ENCODE measurements around the gene AURKA. TPM values are rescaled to one million over a fixed set of nuclear protein-coding genes. Genes with fewer than 3 reads are reported as not detected.

The AURKA gene
- total RNA-seq, 1 donor from 2014 or later = 14.8 TPM

- H3K36me3 ChIP-seq (ENCODE audit: insufficient read depth, low read length) = no peaks in the 10 kb centered on the region
- H3K9me3 ChIP-seq (ENCODE audit: insufficient read depth, low read depth, low read length) = no peaks in the 10 kb centered on the region
- H3K4me2 ChIP-seq (ENCODE audit: low read length) = peak within 1 kb of the TSS; percentile 99
- Mint-ChIP-seq H3K4me1 (ENCODE audit: low read depth, unreplicated experiment) (peaks cover 21% of the 10 kb centered on the region), H3K27ac (ENCODE audit: unreplicated experiment) (peak within 1 kb of the TSS; percentile 69), H3K36me3 (ENCODE audit: low read depth, unreplicated experiment) (peaks cover 5% of the 10 kb centered on the region), H3K27me3 (ENCODE audit: low read depth, unreplicated experiment) (no peaks in the 10 kb centered on the region), H3K9me3 (ENCODE audit: unreplicated experiment) (no peaks in the 10 kb centered on the region), H3K4me3 (ENCODE audit: unreplicated experiment) (peak within 1 kb of the TSS; percentile 94)
- peaks cover 5% of the 10 kb centered on the region for H4K20me1 ChIP-seq (ENCODE audit: insufficient read depth, low read length)
- H3K27ac ChIP-seq (ENCODE audit: low read depth, low read length) = peak within 1 kb of the TSS; percentile 61
- FAIRE-seq = no peak
- peak within 1 kb of the TSS; percentile 85 for H2AFZ ChIP-seq (ENCODE audit: low read depth, low read length)
- H3K79me2 ChIP-seq (ENCODE audit: insufficient read depth, low read length) = peaks cover 39% of the 10 kb centered on the region
- TF ChIP-seq EZH2 (IDR thresholded peaks at IDR 0.05; ENCODE audit: insufficient read depth, low read length) = no peak
- TF ChIP-seq, protein P1, sequence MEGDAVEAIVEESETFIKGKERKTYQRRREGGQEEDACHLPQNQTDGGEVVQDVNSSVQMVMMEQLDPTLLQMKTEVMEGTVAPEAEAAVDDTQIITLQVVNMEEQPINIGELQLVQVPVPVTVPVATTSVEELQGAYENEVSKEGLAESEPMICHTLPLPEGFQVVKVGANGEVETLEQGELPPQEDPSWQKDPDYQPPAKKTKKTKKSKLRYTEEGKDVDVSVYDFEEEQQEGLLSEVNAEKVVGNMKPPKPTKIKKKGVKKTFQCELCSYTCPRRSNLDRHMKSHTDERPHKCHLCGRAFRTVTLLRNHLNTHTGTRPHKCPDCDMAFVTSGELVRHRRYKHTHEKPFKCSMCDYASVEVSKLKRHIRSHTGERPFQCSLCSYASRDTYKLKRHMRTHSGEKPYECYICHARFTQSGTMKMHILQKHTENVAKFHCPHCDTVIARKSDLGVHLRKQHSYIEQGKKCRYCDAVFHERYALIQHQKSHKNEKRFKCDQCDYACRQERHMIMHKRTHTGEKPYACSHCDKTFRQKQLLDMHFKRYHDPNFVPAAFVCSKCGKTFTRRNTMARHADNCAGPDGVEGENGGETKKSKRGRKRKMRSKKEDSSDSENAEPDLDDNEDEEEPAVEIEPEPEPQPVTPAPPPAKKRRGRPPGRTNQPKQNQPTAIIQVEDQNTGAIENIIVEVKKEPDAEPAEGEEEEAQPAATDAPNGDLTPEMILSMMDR (IDR thresholded peaks at IDR 0.05; ENCODE audit: insufficient read depth, low read depth, low read length) = no peak
- H3K9ac ChIP-seq (ENCODE audit: low read length) = peak within 1 kb of the TSS; percentile 90
- peak within 1 kb of the TSS; percentile 98 for H3K4me3 ChIP-seq (ENCODE audit: insufficient read depth, low read depth, low read length)
- DNase-seq (ENCODE audit: low read depth) = peak; percentile 74
- H3K4me1 ChIP-seq (ENCODE audit: insufficient read depth, low read length) = peaks cover 15% of the 10 kb centered on the region
- peaks cover 4% of the 10 kb centered on the region for H3K27me3 ChIP-seq (ENCODE audit: insufficient read depth, low read length)
Observed at GRCh38 chr20:56358600-56359211, 33.3 kb downstream of the AURKA start, which contains the start of gene FAM210B. Gene FAM210B, plus strand, starts transcription at chr20:56358974. Its CDS starts 32 bp downstream, at chr20:56359006.

DNA sequence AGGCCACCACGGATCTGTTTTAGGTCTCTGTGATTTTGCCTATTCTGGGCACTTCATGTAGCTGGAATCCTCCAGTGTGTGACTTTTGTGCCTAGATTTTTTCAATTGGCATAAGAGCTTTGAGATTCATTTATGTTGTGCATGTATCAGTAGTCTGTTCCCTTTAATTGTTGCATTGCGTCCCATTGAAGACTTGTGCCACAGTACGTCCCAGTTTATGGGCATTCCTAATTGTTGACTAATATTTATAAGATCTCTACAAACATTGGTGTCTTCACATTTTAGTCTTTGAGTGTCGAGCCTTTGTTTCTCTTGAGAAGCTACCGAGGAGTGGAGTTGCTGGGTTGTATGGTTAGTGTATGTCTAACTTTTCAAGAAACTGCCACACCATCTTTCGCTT lies 33.9 kb downstream of the AURKA start:
- TF ChIP-seq, protein P1 (IDR thresholded peaks at IDR 0.05; ENCODE audit: insufficient read depth, low read depth, low read length) = no peak
- no peak for TF ChIP-seq EZH2 (IDR thresholded peaks at IDR 0.05; ENCODE audit: insufficient read depth, low read length)
- H3K4me1 Mint-ChIP-seq (ENCODE audit: low read depth, unreplicated experiment) = peaks cover 17% of the 10 kb centered on the region
- FAIRE-seq = no peak

GRCh38 chr20:56353356-56353755 lies 38.7 kb downstream of the AURKA start:
- Histone ChIP-seq H4K20me1 (ENCODE audit: insufficient read depth, low read length) (no peaks in the 10 kb centered on the region), H3K4me1 (ENCODE audit: insufficient read depth, low read length) (peaks cover 2% of the 10 kb centered on the region), H3K9me3 (ENCODE audit: insufficient read depth, low read depth, low read length) (no peaks in the 10 kb centered on the region), H3K27ac (ENCODE audit: low read depth, low read length) (no peak overlapping the region), H3K27me3 (ENCODE audit: insufficient read depth, low read length) (peaks cover 4% of the 10 kb centered on the region), H2AFZ (ENCODE audit: low read depth, low read length) (no peak overlapping the region), H3K79me2 (ENCODE audit: insufficient read depth, low read length) (no peaks in the 10 kb centered on the region), H3K4me3 (ENCODE audit: insufficient read depth, low read depth, low read length) (no peak overlapping the region), H3K36me3 (ENCODE audit: insufficient read depth, low read length) (no peaks in the 10 kb centered on the region), H3K9ac (ENCODE audit: low read length) (no peak overlapping the region), H3K4me2 (ENCODE audit: low read length) (no peak overlapping the region)
- DNase-seq (ENCODE audit: low read depth) = no peak
- H3K27ac Mint-ChIP-seq (ENCODE audit: unreplicated experiment) = no peak overlapping the region
- H3K9me3 Mint-ChIP-seq (ENCODE audit: unreplicated experiment) = no peaks in the 10 kb centered on the region
- no peaks in the 10 kb centered on the region for H3K4me1 Mint-ChIP-seq (ENCODE audit: low read depth, unreplicated experiment)
- TF ChIP-seq, protein P1 (IDR thresholded peaks at IDR 0.05; ENCODE audit: insufficient read depth, low read depth, low read length) = no peak
- no peak for TF ChIP-seq EZH2 (IDR thresholded peaks at IDR 0.05; ENCODE audit: insufficient read depth, low read length)
- H3K36me3 Mint-ChIP-seq (ENCODE audit: low read depth, unreplicated experiment) = no peaks in the 10 kb centered on the region
- no peak for FAIRE-seq
- no peak overlapping the region for H3K4me3 Mint-ChIP-seq (ENCODE audit: unreplicated experiment)
- peaks cover 18% of the 10 kb centered on the region for H3K27me3 Mint-ChIP-seq (ENCODE audit: low read depth, unreplicated experiment)

More for the DNA sequence above, 33.9 kb downstream of the AURKA start:
- Histone ChIP-seq H3K27me3 (ENCODE audit: insufficient read depth, low read length) (peaks cover 4% of the 10 kb centered on the region), H3K4me1 (ENCODE audit: insufficient read depth, low read length) (peaks cover 15% of the 10 kb centered on the region), H3K4me3 (ENCODE audit: insufficient read depth, low read depth, low read length) (peak overlapping the region; percentile 47), H3K9me3 (ENCODE audit: insufficient read depth, low read depth, low read length) (no peaks in the 10 kb centered on the region), H3K27ac (ENCODE audit: low read depth, low read length) (no peak overlapping the region), H2AFZ (ENCODE audit: low read depth, low read length) (no peak overlapping the region), H3K79me2 (ENCODE audit: insufficient read depth, low read length) (peaks cover 33% of the 10 kb centered on the region), H3K36me3 (ENCODE audit: insufficient read depth, low read length) (no peaks in the 10 kb centered on the region), H4K20me1 (ENCODE audit: insufficient read depth, low read length) (no peaks in the 10 kb centered on the region), H3K9ac (ENCODE audit: low read length) (no peak overlapping the region), H3K4me2 (ENCODE audit: low read length) (peak overlapping the region; percentile 99)
- H3K4me3 Mint-ChIP-seq (ENCODE audit: unreplicated experiment) = peak overlapping the region; percentile 88
- H3K36me3 Mint-ChIP-seq (ENCODE audit: low read depth, unreplicated experiment) = peaks cover 4% of the 10 kb centered on the region
- H3K9me3 Mint-ChIP-seq (ENCODE audit: unreplicated experiment) = no peaks in the 10 kb centered on the region
- peaks cover 5% of the 10 kb centered on the region for H3K27me3 Mint-ChIP-seq (ENCODE audit: low read depth, unreplicated experiment)
- H3K27ac Mint-ChIP-seq (ENCODE audit: unreplicated experiment) = no peak overlapping the region
- DNase-seq (ENCODE audit: low read depth) = no peak
